GM20431 (cell line): ENCODE measurements around the gene TRPV5.

ENCODE experiments used
- in situ Hi-C: fragments of 300-500 bp; cut with MseI, MboI; formaldehyde crosslinking; loops from one replicate; pipeline ENCODE4 v1.15.0; 2020; ENCODE audit warnings: low sequenced_read_pairs; ENCODE audit not compliant: unreplicated experiment

TRPV5 gene

GRCh38 chr7:142864980-142865747 is 68.4 kb downstream of the TRPV5 start:
- in situ Hi-C loops = no loop called here

- in situ Hi-C loops = no loop called here
Measured at GRCh38 chr7:142863891-142864685, 69.5 kb downstream of the TRPV5 start.

- in situ Hi-C loops = no loop called here
Measured at GRCh38 chr7:142862786-142863400, 70.7 kb downstream of the TRPV5 start.

GRCh38 chr7:142862351-142862750 is 71.2 kb downstream of the TRPV5 start:
- in situ Hi-C loops = no loop called here

GRCh38 chr7:142860968-142861367 is 72.6 kb downstream of the TRPV5 start:
- in situ Hi-C loops = no loop called here

GRCh38 chr7:142859829-142860228 is 73.7 kb downstream of the TRPV5 start:
- in situ Hi-C loops = no loop called here

- in situ Hi-C loops = no loop called here
Measured at GRCh38 chr7:142859411-142859810, 74.1 kb downstream of the TRPV5 start.
